Kidney (tissue), 14 donors: ENCODE data around the gene GFI1. TPM values are rescaled to one million over a fixed set of nuclear protein-coding genes. Genes with fewer than 3 reads are reported as not detected.

Experiments used
- DNase-seq, 5 donors: peaks; one replicate each; pipeline ENCODE4 v3.0.0-alpha.2; 2013 to 2020
- FAIRE-seq: peaks from 2 replicates; lab custom pipeline; 2012; peaks lifted over from hg19 to GRCh38; lab: Jason Lieb, UNC
- H3K27ac ChIP-seq, 2 donors: one replicate each; pipeline ENCODE4 v1.7.0; 2013; ENCODE audit warnings: low read depth in 2 of 2, low read length in 2 of 2, inconsistent platforms in 1 of 2
- H3K27me3 ChIP-seq: one replicate; pipeline ENCODE4 v1.7.1; 2013; ENCODE audit warnings: low read length, inconsistent platforms; ENCODE audit not compliant: control insufficient read depth, insufficient read depth
- H3K36me3 ChIP-seq, 3 donors: one replicate each; pipeline versions ENCODE4 v1.7.0 to v1.7.1; 2013; ENCODE audit warnings: low read length in 3 of 3, control low read depth in 1 of 3, inconsistent platforms in 1 of 3; ENCODE audit not compliant: insufficient read depth in 3 of 3, control insufficient read depth in 2 of 3
- H3K4me1 ChIP-seq, 3 donors: one replicate each; pipeline versions ENCODE4 v1.7.0 to v1.7.1; 2013; ENCODE audit warnings: low read length in 3 of 3, inconsistent platforms in 1 of 3, low read depth in 1 of 3; ENCODE audit not compliant: control insufficient read depth in 2 of 3, insufficient read depth in 2 of 3
- H3K4me3 ChIP-seq, 3 donors: one replicate each; pipeline versions ENCODE4 v1.7.0 to v1.8.1; 2013; ENCODE audit warnings: low read length in 3 of 3, control low read depth in 1 of 3, inconsistent platforms in 1 of 3
- H3K9ac ChIP-seq, 3 donors: one replicate each; pipeline versions ENCODE4 v1.7.0 to v1.7.1; 2013; ENCODE audit warnings: low read length in 3 of 3, control low read depth in 1 of 3, inconsistent platforms in 1 of 3
- H3K9me3 ChIP-seq, 3 donors: one replicate each; pipeline versions ENCODE4 v1.7.0 to v1.7.1; 2013; ENCODE audit warnings: low read length in 3 of 3, control low read depth in 1 of 3, inconsistent platforms in 1 of 3; ENCODE audit not compliant: control insufficient read depth in 2 of 3, insufficient read depth in 1 of 3
- intact Hi-C: fragments of 100-400 bp; cut with DNase I; formaldehyde crosslinking; loops from one replicate; pipeline ENCODE4 v1.11.1; 2022
- polyA plus RNA-seq: library from polyadenylated mRNA; stranded (reverse); fragments of 350-450 nt; fragmentation: Illumina TruSeq; extraction: RNeasy Lipid Tissue Mini Kit (QIAGEN cat#74804); gene quantifications from one replicate; pipeline ENCODE4 v1.2.3, GENCODE V29; 2014; ENCODE audit warnings: low read depth, low replicate concordance; ENCODE audit not compliant: insufficient read depth
- total RNA-seq: library from RNA; stranded (reverse); fragmentation: NEBNext Ultra II Directional; extraction: Animal tissue kit (Norgen Biotek cat#: 25700); gene quantifications from one replicate; pipeline ENCODE4 v1.2.1, GENCODE V29; 2021
- TF ChIP-seq, protein P1 (sequence below): IDR thresholded peaks from 3 replicates; pipeline ENCODE4 v1.5.1; 2012; ENCODE audit warnings: mild to moderate bottlenecking, moderate library complexity, borderline replicate concordance; ENCODE audit not compliant: insufficient read depth; ENCODE audit errors: extremely low read depth
- donor health status: control.
- donor health status: control.
- donor health status: control.
- donor health status: control.
- donor health status: control.
- donor health status: DM: yes; HTN: yes; CAD: no.
- donor health status: Normal renal cell carcinoma (clear cell type).

Gene GFI1
- total and polyA plus RNA-seq, 2 donors from 2014 or later, result 0.17 to 3.8 TPM

DNA sequence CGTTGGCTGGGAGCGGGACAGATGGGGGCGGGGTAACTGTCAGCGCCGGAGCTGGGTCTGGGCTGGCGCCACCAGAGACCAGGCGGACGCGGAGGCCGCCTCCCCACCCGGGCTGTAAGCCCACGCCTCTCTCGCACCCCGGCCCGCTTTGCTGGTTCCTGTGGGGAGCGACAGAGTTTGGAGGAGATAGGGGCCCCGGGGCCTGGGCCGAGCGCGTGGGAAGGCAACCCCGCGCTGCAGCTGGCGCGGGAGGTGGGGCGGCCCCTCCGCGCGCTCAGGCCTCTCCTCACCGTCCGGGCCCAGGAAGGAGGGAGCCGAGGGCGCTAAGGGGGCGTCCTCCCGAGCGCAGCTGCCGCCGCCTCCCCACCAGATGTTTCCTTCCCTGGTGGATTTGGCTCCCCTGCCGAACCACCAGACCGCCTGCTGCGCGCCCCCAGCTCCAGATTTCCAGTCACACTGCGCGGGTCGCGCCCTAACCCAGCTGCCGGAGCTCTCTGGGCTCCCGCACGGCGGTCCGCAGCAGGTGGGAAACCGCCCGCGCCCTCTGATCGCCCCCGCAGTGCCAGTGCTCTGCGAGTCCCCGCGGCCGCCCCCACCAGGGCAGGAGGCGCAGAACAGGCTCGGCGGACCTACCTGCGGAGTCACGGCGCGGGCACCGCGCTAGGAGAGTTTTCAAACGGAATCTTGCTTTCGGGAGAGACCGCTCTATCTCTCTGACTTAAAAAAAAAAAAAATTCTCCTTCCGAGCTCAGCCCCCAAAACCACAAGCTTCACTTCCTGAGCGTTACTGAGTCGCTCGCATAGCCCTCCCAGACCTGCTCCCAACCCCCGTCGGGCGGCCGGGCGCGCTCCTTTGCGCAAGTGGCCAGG lies 1.1 kb downstream of the GFI1 start:
- H3K27me3 ChIP-seq, result peaks cover 61% of the 10 kb centered on the region
- no peak overlapping the region for H3K27ac ChIP-seq
- FAIRE-seq (no peak), DNase-seq (peak; percentile 65 to 85 (median 69))
- TF ChIP-seq, protein P1, sequence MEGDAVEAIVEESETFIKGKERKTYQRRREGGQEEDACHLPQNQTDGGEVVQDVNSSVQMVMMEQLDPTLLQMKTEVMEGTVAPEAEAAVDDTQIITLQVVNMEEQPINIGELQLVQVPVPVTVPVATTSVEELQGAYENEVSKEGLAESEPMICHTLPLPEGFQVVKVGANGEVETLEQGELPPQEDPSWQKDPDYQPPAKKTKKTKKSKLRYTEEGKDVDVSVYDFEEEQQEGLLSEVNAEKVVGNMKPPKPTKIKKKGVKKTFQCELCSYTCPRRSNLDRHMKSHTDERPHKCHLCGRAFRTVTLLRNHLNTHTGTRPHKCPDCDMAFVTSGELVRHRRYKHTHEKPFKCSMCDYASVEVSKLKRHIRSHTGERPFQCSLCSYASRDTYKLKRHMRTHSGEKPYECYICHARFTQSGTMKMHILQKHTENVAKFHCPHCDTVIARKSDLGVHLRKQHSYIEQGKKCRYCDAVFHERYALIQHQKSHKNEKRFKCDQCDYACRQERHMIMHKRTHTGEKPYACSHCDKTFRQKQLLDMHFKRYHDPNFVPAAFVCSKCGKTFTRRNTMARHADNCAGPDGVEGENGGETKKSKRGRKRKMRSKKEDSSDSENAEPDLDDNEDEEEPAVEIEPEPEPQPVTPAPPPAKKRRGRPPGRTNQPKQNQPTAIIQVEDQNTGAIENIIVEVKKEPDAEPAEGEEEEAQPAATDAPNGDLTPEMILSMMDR, result peak; percentile 11
- H3K4me1 ChIP-seq, result peaks cover 0 to 35% (median 14%) of the 10 kb centered on the region in 3 donors
- peak overlapping the region in 2 of 3 donors; percentile 45 to 56 for H3K4me3 ChIP-seq
- intact Hi-C loops, result no loop called here
- no peak overlapping the region for H3K9ac ChIP-seq
- H3K36me3 ChIP-seq, result no peaks in the 10 kb centered on the region
- no peaks in the 10 kb centered on the region for H3K9me3 ChIP-seq

DNA sequence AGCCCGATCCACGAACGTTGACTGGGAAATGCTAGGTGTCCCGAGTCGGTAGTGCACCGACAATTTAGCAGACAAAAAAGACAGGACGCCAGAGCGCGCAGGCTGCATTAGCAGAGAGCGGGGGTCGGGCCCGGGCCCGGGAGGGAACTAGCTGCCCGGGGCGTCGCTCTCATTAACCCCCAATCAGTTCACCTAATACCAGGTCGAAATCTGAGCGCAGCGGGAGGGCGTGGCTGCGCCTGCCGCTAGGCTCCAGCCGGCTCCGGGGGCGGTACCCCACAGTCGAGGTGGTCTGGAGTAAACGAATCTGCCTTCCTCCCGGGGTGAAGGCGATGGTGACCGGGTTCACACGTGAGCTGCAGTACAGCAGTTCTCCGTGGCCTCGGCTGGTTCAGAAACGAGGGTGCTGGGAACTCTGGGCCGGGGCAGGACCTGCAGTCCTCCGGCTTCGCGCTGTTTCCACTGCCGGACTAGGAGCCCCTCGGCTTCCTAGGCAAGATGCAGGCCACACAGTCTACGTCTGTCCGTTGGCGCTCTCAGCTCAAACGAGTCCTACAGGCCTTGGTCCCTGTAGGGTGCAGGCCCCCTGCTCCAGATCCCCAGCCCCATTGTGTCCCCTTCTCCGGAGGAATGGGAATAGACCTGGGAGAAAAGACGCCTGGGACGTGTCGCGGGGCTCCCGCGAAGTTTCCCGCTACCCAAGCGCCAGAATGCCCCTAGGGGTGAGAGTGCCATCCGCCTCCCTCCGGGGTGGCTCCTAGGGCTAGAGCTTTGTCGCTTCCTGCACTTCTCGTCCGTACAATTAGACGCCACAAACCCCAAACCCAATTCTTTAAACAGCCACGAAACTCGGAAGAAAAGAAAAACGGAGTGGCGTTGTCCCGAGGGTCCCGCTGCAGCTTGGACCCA lies 2.0 kb downstream of the GFI1 start:
- Histone ChIP-seq H3K4me3 (peak overlapping the region in 2 of 3 donors; percentile 56), H3K27ac (no peak overlapping the region), H3K27me3 (peaks cover 66% of the 10 kb centered on the region), H3K9me3 (no peaks in the 10 kb centered on the region), H3K4me1 (peaks cover 0 to 35% (median 14%) of the 10 kb centered on the region in 3 donors), H3K9ac (no peak overlapping the region), H3K36me3 (no peaks in the 10 kb centered on the region)
- intact Hi-C loops, result no loop called here
- DNase-seq, result peak; percentile 48 to 79 (median 64)
- FAIRE-seq, result no peak
- TF ChIP-seq, protein P1, result no peak

DNA sequence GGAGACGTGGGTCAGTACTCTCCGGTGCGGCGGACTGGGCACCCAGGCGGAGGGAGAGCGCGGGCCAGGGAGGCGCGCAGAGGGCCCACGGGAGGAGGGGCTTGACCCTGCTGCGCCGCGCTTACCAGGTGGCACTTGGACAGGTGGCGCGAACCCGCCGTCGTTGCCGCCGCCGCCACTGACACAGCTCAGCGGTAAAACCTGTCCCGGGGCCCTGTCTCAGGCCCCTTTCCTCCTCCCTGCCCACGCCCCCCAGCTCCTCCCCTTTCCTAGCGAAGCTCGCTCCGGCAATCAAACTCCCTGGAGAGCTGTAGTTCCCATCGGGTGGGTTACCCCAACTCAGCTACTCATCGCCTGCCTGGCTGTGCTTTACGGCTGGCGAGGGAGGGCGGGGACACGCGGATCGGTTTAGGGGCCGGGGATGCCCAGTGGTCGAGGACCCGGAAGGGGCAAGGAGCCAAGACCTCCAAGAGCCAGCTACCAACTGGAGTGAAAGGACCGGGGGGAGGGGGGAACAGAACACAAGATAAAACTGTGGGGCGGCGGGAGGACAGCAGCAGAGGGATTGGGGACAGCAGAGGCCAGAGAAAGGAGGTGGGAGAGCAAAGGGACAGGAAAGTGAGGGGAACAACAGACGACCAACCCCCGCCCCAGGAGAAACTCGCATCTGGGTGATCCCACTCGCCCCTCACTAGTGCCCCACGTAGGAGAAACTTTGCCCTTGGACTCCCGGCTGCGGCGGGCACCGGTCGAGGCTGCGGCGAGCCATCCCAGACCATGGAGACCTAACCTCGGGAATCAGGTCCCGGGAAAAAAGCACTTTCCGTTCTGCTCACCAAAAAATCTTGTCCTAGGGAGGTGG lies 2.9 kb downstream of the GFI1 start:
- no peak overlapping the region for H3K27ac ChIP-seq
- H3K9ac ChIP-seq, result no peak overlapping the region
- FAIRE-seq, result no peak
- DNase-seq, result peak; percentile 28 to 70 (median 39)
- peaks cover 68% of the 10 kb centered on the region for H3K27me3 ChIP-seq
- H3K9me3 ChIP-seq, result no peaks in the 10 kb centered on the region
- peak overlapping the region in 2 of 3 donors; percentile 55 to 56 for H3K4me3 ChIP-seq
- TF ChIP-seq, protein P1, result no peak
- peaks cover 0 to 35% (median 14%) of the 10 kb centered on the region in 3 donors for H3K4me1 ChIP-seq
- intact Hi-C loops, result no loop called here
- no peaks in the 10 kb centered on the region for H3K36me3 ChIP-seq
